ENCODE data around the gene FN1.

GRCh38 chr2:215439404-215439803, 3.5 kb upstream of the FN1 start:
- TF ChIP-seq CTCF (conservative IDR thresholded peaks at IDR 0.05; ENCODE audit: low read length), result no peak
- TF ChIP-seq EZH2phosphoT487 (IDR thresholded peaks at IDR 0.05; ENCODE audit: borderline replicate concordance), result no peak
